Esophagus squamous epithelium (tissue), 4 donors: ENCODE data around the gene ABCC5.

Experiments used
- POLR2A ChIP-seq, 4 donors: fragments of 450-650 bp; IDR thresholded peaks; one replicate each; pipeline ENCODE4 v1.6.1; 2017; ENCODE audit warnings: antibody characterized with exemption in 4 of 4, mild to moderate bottlenecking in 4 of 4, moderate library complexity in 3 of 4
- TF ChIP-seq, protein P1 (sequence below), 6 experiments: fragments of 450-650 bp in 4 of 6; fragments of 200-600 bp in 2 of 6; sonication (generic) in 2 of 6; IDR thresholded peaks; one replicate each; pipeline ENCODE4 v1.5.1; 2016 to 2019; ENCODE audit warnings: antibody characterized with exemption in 6 of 6, mild to moderate bottlenecking in 4 of 6, moderate library complexity in 4 of 6

GRCh38 chr3:184030536-184030935 lies 12.9 kb upstream of the ABCC5 start:
- TF ChIP-seq, protein P1, sequence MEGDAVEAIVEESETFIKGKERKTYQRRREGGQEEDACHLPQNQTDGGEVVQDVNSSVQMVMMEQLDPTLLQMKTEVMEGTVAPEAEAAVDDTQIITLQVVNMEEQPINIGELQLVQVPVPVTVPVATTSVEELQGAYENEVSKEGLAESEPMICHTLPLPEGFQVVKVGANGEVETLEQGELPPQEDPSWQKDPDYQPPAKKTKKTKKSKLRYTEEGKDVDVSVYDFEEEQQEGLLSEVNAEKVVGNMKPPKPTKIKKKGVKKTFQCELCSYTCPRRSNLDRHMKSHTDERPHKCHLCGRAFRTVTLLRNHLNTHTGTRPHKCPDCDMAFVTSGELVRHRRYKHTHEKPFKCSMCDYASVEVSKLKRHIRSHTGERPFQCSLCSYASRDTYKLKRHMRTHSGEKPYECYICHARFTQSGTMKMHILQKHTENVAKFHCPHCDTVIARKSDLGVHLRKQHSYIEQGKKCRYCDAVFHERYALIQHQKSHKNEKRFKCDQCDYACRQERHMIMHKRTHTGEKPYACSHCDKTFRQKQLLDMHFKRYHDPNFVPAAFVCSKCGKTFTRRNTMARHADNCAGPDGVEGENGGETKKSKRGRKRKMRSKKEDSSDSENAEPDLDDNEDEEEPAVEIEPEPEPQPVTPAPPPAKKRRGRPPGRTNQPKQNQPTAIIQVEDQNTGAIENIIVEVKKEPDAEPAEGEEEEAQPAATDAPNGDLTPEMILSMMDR (IDR thresholded peaks at IDR 0.05): no peak
- TF ChIP-seq POLR2A (IDR thresholded peaks at IDR 0.05): no peak
